HL-60 (cell line): ENCODE results near the gene B3GNT3.

Experiments used
- CTCF ChIP-seq: IDR thresholded peaks from one replicate; pipeline ENCODE4 v1.5.1; 2011; ENCODE audit warnings: low read length, control low read depth, inconsistent platforms; ENCODE audit not compliant: insufficient read depth
- POLR2AphosphoS5 ChIP-seq: IDR thresholded peaks from 2 replicates; pipeline ENCODE4 v1.6.1; 2012; ENCODE audit warnings: low read depth

- TF ChIP-seq CTCF = no peak
- no peak for TF ChIP-seq POLR2AphosphoS5
Measured at GRCh38 chr19:17749912-17750317, 45.0 kb upstream of the B3GNT3 start.
